ENCODE results near the gene HIPK2.

GRCh38 chr7:139708541-139708940 lies 69.3 kb downstream of the HIPK2 start:
- TF ChIP-seq RARB (CRISPR knock-in tag; IDR thresholded peaks at IDR 0.05): no peak
- TF ChIP-seq RFX5 (IDR thresholded peaks at IDR 0.05): no peak
- TF ChIP-seq CTCF (IDR thresholded peaks at IDR 0.05): no peak

All from A549 (cell line).